Adipocyte (in vitro differentiated cells): ENCODE data around the gene AQP1.

Experiments
- DNase-seq: peaks from one replicate; pipeline ENCODE4 v3.0.0-alpha.2; 2015; ENCODE audit warnings: low read depth
- H3K27me3 ChIP-seq: replicated peaks from 2 replicates; pipeline ENCODE4 v1.7.0; 2013; ENCODE audit warnings: mild to moderate bottlenecking, low read length, moderate library complexity; ENCODE audit not compliant: control insufficient read depth, insufficient read depth
- H3K36me3 ChIP-seq: 2 replicates; pipeline ENCODE4 v1.7.0; 2013; ENCODE audit warnings: low read length, mild to moderate bottlenecking, moderate library complexity; ENCODE audit not compliant: control insufficient read depth, insufficient read depth, severe bottlenecking
- H3K4me1 ChIP-seq: 2 replicates; pipeline ENCODE4 v1.7.0; 2013; ENCODE audit warnings: mild to moderate bottlenecking, low read length, moderate library complexity; ENCODE audit not compliant: control insufficient read depth, insufficient read depth
- H3K4me3 ChIP-seq: 2 replicates; pipeline ENCODE4 v1.7.0; 2013; ENCODE audit warnings: mild to moderate bottlenecking, low read length, moderate library complexity
- H3K9ac ChIP-seq: 2 replicates; pipeline ENCODE4 v1.7.0; 2013; ENCODE audit warnings: mild to moderate bottlenecking, low read length, moderate library complexity
- H3K9me3 ChIP-seq: 2 replicates; pipeline ENCODE4 v1.7.0; 2013; ENCODE audit warnings: mild to moderate bottlenecking, low read length, moderate library complexity; ENCODE audit not compliant: control insufficient read depth

Gene AQP1

DNA sequence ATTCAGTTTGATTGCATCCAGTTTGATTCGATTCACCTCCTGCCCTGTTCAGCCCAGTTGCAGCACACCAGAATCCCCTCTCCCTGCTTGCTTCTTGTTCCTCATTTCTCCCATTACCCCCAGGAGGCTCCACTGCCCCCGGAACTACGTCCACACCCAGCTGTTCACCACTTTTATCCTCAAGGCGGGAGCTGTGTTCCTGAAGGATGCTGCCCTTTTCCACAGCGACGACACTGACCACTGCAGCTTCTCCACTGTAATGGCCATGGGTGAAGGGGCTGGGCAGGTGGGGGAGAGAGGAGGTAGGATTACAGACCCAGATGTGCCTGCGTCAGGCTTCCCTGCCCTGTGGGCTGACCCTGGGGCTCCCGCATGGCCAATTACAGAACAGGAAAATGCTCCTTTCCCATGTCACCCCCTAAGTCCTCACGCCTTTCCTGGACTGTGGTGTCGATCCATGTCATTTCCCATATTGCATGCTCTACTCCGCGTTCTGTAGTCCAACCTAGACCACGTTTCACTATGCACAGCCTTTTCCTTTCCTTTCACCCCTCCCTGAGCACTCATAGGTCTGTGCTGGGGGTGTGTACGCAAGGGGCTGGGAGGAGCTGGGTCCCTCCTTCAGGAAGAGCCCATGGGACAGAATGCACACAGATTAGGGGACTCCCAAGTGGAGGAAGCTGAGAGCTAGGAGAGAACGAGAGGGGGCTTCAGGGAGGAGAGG lies 60.3 kb downstream of the AQP1 start:
- no peak overlapping the region for H3K4me3 ChIP-seq
- no peaks in the 10 kb centered on the region for H3K36me3 ChIP-seq
- DNase-seq: no peak
- H3K9ac ChIP-seq: no peak overlapping the region
- H3K27me3 ChIP-seq: peaks cover 39% of the 10 kb centered on the region
- no peaks in the 10 kb centered on the region for H3K9me3 ChIP-seq
- H3K4me1 ChIP-seq: no peaks in the 10 kb centered on the region

DNA sequence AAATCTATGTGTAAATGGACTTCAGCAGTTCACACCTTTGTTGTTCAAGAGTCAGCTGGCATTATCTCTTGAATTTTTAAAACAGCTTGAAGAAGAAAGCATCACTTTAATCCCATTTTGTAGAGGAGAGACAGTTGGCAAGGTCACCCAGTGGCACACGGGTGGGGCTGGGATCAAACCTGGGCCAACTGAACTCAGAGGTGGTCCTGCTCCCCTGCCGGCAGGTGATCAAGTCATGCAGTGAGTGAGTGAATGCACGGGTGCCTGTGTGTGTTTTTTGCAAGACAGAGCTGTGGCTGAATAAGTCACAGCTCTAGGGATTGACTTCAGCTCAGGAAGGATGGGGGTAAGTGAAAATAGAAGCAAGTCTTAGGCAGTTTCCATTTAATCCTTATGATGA lies 61.6 kb downstream of the AQP1 start:
- Histone ChIP-seq H3K9me3 (no peaks in the 10 kb centered on the region), H3K36me3 (no peaks in the 10 kb centered on the region), H3K4me3 (no peak overlapping the region), H3K9ac (no peak overlapping the region), H3K4me1 (no peaks in the 10 kb centered on the region), H3K27me3 (peaks cover 38% of the 10 kb centered on the region)
- DNase-seq: no peak

DNA sequence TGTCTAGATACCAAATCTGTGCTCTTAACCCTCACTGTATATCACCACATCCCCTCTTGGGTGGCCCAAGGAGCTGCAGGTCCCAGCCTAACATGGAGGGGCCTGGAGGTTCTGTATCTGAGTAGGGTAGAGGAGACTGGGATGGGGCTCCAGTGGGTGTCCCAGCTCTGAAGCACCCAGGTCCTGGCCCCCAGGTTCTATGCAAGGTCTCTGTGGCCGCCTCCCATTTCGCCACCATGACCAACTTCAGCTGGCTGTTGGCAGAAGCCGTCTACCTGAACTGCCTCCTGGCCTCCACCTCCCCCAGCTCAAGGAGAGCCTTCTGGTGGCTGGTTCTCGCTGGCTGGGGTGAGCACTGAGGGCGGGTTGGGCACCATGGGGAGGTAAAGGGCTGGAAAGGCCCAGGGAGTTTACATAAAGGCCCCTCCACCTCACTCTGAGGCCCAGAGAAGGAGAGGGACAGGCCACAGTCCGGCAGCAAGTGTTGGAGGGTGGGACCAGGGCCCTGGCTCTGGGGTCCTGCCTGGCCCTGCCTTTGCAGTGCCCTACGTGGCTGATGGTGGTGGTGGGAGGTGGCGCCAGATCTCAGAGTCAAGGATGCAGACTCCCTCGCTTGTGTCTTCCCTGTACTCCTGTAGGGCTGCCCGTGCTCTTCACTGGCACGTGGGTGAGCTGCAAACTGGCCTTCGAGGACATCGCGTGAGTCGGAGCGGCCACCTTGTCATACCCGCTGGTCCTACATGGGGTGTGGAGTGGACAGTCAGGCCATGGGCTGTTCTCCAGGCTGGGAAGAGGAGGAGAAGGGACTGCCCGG lies 62.3 kb downstream of the AQP1 start:
- Histone ChIP-seq H3K9me3 (no peaks in the 10 kb centered on the region), H3K4me3 (no peak overlapping the region), H3K9ac (no peak overlapping the region), H3K36me3 (no peaks in the 10 kb centered on the region), H3K27me3 (peaks cover 38% of the 10 kb centered on the region), H3K4me1 (no peaks in the 10 kb centered on the region)
- no peak for DNase-seq

DNA sequence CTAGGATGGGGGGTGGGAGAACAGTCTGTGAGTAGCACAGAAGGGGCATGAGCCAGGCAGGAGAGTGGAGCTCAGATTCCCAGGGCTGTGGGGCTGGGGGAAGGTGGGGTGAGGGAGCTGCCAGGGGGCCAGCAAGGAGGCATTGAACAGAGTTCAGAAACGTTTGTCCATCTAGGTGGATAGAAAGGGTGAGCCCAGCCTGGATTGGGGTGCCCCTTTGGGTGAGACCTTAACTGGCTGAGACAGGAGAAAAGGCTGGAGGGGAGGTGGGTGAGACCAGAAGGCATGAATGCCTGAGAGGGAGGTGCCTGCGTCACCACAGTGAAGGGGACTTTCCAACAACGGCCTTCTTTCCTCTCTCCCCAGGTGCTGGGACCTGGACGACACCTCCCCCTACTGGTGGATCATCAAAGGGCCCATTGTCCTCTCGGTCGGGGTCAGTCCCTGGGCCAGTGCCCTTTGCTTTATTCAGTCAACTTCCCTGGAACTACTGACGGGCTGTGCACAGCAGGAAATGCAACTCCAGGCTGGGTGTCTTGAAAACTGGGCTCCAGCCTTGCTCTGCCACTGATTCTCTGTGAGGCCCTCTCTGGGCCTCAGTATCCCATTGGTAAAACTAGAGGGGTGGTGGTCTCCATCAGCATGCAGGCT lies 63.1 kb downstream of the AQP1 start:
- peaks cover 38% of the 10 kb centered on the region for H3K27me3 ChIP-seq
- peak; percentile 61 for DNase-seq
- H3K4me1 ChIP-seq: no peaks in the 10 kb centered on the region
- no peaks in the 10 kb centered on the region for H3K36me3 ChIP-seq
- H3K9me3 ChIP-seq: no peaks in the 10 kb centered on the region
- no peak overlapping the region for H3K4me3 ChIP-seq
- H3K9ac ChIP-seq: no peak overlapping the region
